Fibroblast of skin of scalp (primary cell): ENCODE measurements around the gene CUX1.

ENCODE experiments used
- DNase-seq: peaks from one replicate; pipeline ENCODE4 v3.0.0-alpha.2; 2013

Gene CUX1

GRCh38 chr7:102054158-102054557 lies 236.7 kb downstream of the CUX1 start:
- DNase-seq: no peak

GRCh38 chr7:102055181-102055976 lies 238.0 kb downstream of the CUX1 start:
- no peak for DNase-seq

GRCh38 chr7:102059524-102059923 lies 242.1 kb downstream of the CUX1 start:
- no peak for DNase-seq

GRCh38 chr7:102061354-102061945 lies 244.0 kb downstream of the CUX1 start:
- no peak for DNase-seq

GRCh38 chr7:102061981-102062390 lies 244.6 kb downstream of the CUX1 start:
- peak; percentile 54 for DNase-seq

GRCh38 chr7:102063690-102064180 lies 246.3 kb downstream of the CUX1 start:
- DNase-seq: peak; percentile 61

- peak; percentile 24 for DNase-seq
These were observed 247.1 kb downstream of the CUX1 start for GRCh38 chr7:102064361-102065025.

- no peak for DNase-seq
These were observed 247.8 kb downstream of the CUX1 start for GRCh38 chr7:102065226-102065625.

- DNase-seq: no peak
These were observed 249.1 kb downstream of the CUX1 start for GRCh38 chr7:102066476-102066875.

GRCh38 chr7:102068846-102069245 lies 251.4 kb downstream of the CUX1 start:
- DNase-seq: no peak

- no peak for DNase-seq
These were observed 252.7 kb downstream of the CUX1 start for GRCh38 chr7:102069931-102070629.

- DNase-seq: no peak
These were observed 254.6 kb downstream of the CUX1 start for GRCh38 chr7:102072003-102072402.

- DNase-seq: no peak
These were observed 255.3 kb downstream of the CUX1 start for GRCh38 chr7:102072636-102073209.

- peak; percentile 11 for DNase-seq
These were observed 256.8 kb downstream of the CUX1 start for GRCh38 chr7:102073931-102074880.

- DNase-seq: no peak
These were observed 257.7 kb downstream of the CUX1 start for GRCh38 chr7:102075126-102075525.

- DNase-seq: no peak
These were observed 258.2 kb downstream of the CUX1 start for GRCh38 chr7:102075553-102076135.

- DNase-seq: no peak
These were observed 259.7 kb downstream of the CUX1 start for GRCh38 chr7:102077081-102077480.

- DNase-seq: no peak
These were observed 262.0 kb downstream of the CUX1 start for GRCh38 chr7:102079140-102080018.

GRCh38 chr7:102080019-102080433 lies 262.6 kb downstream of the CUX1 start:
- DNase-seq: no peak
